GM23338 (cell line): ENCODE data around the gene ALG9.

ENCODE experiments used
- CREB1 ChIP-seq: fragments of 250-450 bp; sonication (Bioruptor Pico); IDR thresholded peaks from 2 replicates; pipeline ENCODE4 v1.5.0; 2020; ENCODE audit warnings: low read depth, mild to moderate bottlenecking, moderate library complexity
- EZH2 ChIP-seq: fragments of 200-600 bp; sonication (generic); IDR thresholded peaks from one replicate; pipeline ENCODE4 v1.8.0; 2017; ENCODE audit warnings: antibody characterized with exemption, mild to moderate bottlenecking, low read depth; ENCODE audit not compliant: unreplicated experiment
- EZH2phosphoT487 ChIP-seq: fragments of 200-600 bp; sonication (generic); IDR thresholded peaks from one replicate; pipeline ENCODE4 v1.8.1; 2018; ENCODE audit warnings: antibody characterized with exemption; ENCODE audit not compliant: unreplicated experiment
- POLR2AphosphoS5 ChIP-seq: IDR thresholded peaks from 2 replicates; pipeline ENCODE4 v1.6.1; 2016; ENCODE audit warnings: antibody characterized with exemption, low read depth
- STAT1 ChIP-seq: IDR thresholded peaks from one replicate; pipeline ENCODE4 v1.6.1; 2016; ENCODE audit warnings: antibody characterized with exemption; ENCODE audit not compliant: unreplicated experiment
- TF ChIP-seq, protein P1 (sequence below), 2 experiments: fragments of 200-600 bp in 1 of 2; sonication (generic) in 1 of 2; conservative IDR thresholded peaks; 2 replicates each; pipeline versions ENCODE4 v1.5.1 to v1.6.1; 2016 to 2017; ENCODE audit warnings: antibody characterized with exemption in 2 of 2, low read depth in 2 of 2, mild to moderate bottlenecking in 2 of 2, moderate library complexity in 1 of 2
- TF ChIP-seq, protein P2 (sequence below): IDR thresholded peaks from one replicate; pipeline ENCODE4 v1.6.1; 2018; ENCODE audit warnings: antibody characterized with exemption; ENCODE audit not compliant: unreplicated experiment

DNA sequence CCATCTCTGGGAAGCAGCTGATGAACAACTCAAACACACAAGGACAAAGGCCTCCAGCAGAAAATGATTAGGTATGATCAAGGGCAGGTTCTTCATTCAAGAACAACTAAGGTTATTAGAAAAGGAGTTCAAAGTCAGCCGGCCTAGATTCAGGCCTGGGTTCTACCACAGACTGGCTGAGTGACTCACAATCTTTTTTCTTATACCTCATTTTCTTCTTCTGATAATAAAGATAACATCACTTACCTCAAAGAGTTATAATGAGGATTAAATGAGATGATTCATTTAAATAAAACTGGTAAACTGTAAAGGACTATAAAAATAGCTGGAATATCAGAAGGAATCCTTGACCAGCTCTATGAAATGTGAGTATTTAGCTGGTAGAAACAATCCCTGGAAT lies 55.9 kb downstream of the ALG9 start:
- TF ChIP-seq EZH2phosphoT487 (no peak), POLR2AphosphoS5 (no peak), EZH2 (no peak), CREB1 (CRISPR knock-in tag) (no peak), STAT1 (no peak)
- TF ChIP-seq, protein P1, sequence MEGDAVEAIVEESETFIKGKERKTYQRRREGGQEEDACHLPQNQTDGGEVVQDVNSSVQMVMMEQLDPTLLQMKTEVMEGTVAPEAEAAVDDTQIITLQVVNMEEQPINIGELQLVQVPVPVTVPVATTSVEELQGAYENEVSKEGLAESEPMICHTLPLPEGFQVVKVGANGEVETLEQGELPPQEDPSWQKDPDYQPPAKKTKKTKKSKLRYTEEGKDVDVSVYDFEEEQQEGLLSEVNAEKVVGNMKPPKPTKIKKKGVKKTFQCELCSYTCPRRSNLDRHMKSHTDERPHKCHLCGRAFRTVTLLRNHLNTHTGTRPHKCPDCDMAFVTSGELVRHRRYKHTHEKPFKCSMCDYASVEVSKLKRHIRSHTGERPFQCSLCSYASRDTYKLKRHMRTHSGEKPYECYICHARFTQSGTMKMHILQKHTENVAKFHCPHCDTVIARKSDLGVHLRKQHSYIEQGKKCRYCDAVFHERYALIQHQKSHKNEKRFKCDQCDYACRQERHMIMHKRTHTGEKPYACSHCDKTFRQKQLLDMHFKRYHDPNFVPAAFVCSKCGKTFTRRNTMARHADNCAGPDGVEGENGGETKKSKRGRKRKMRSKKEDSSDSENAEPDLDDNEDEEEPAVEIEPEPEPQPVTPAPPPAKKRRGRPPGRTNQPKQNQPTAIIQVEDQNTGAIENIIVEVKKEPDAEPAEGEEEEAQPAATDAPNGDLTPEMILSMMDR (conservative IDR thresholded peaks at IDR 0.05; ENCODE audit: low read depth in 2 of 2) = no peak
- TF ChIP-seq, protein P2, sequence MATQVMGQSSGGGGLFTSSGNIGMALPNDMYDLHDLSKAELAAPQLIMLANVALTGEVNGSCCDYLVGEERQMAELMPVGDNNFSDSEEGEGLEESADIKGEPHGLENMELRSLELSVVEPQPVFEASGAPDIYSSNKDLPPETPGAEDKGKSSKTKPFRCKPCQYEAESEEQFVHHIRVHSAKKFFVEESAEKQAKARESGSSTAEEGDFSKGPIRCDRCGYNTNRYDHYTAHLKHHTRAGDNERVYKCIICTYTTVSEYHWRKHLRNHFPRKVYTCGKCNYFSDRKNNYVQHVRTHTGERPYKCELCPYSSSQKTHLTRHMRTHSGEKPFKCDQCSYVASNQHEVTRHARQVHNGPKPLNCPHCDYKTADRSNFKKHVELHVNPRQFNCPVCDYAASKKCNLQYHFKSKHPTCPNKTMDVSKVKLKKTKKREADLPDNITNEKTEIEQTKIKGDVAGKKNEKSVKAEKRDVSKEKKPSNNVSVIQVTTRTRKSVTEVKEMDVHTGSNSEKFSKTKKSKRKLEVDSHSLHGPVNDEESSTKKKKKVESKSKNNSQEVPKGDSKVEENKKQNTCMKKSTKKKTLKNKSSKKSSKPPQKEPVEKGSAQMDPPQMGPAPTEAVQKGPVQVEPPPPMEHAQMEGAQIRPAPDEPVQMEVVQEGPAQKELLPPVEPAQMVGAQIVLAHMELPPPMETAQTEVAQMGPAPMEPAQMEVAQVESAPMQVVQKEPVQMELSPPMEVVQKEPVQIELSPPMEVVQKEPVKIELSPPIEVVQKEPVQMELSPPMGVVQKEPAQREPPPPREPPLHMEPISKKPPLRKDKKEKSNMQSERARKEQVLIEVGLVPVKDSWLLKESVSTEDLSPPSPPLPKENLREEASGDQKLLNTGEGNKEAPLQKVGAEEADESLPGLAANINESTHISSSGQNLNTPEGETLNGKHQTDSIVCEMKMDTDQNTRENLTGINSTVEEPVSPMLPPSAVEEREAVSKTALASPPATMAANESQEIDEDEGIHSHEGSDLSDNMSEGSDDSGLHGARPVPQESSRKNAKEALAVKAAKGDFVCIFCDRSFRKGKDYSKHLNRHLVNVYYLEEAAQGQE = no peak
